Muscle of arm (tissue), 12 donors: ENCODE measurements around the gene RASGRP3. TPM values are rescaled to one million over a fixed set of nuclear protein-coding genes. Genes with fewer than 3 reads are reported as not detected.

Experiments
- polyA plus RNA-seq, 12 donors: library from polyadenylated mRNA; unstranded; fragments of 120-200 nt; gene quantifications; one replicate each; pipeline ENCODE4 v1.2.1, GENCODE V29; 2013; ENCODE audit not compliant: insufficient read length in 12 of 12

RASGRP3 gene
- polyA plus RNA-seq, 12 donors = 18.1 to 45.7 (median 34.7) TPM; not detected in 1

Other genes starting within 250 kb of the RASGRP3 start
- gene FAM98A, start 122.7 kb downstream of the RASGRP3 start, polyA plus RNA-seq = 10 to 100 TPM in 11 of 12 donors, not detected in 1; 23.2 to 48.1 (median 39.3) TPM